HG02840 (cell line): Measurements from ENCODE around the gene CCDC141.
"Not testable (repeated sequence)": the region's sequence is repeated elsewhere in the genome, so short reads cannot be mapped to it uniquely, and the experiment has no call there.

ENCODE experiments used
- ATAC-seq: cut with Tn5 transposase; IDR thresholded peaks from one replicate; pipeline ENCODE4 v1.9.1; 2021; ENCODE audit warnings: mild to moderate bottlenecking, moderate library complexity, moderate number of reproducible peaks; ENCODE audit not compliant: unreplicated experiment, low FRiP score

Gene CCDC141

GRCh38 chr2:179049546-179050311 lies at the start of gene CCDC141:
Gene CCDC141, minus strand, starts transcription at chr2:179050137. Its CDS starts 196 bp downstream, at chr2:179049941.
- ATAC-seq = peak; percentile 52

GRCh38 chr2:179098080-179098689 lies 48.2 kb upstream of the CCDC141 start:
- no peak for ATAC-seq

- no peak for ATAC-seq
Observed at GRCh38 chr2:179097131-179097530, 47.2 kb upstream of the CCDC141 start.

- peak; percentile 97 for ATAC-seq
Observed at GRCh38 chr2:179096090-179096489, 46.2 kb upstream of the CCDC141 start.

- not testable (repeated sequence) for ATAC-seq
Observed at GRCh38 chr2:179092912-179093311, 43.0 kb upstream of the CCDC141 start.

GRCh38 chr2:179082697-179083096 lies 32.8 kb upstream of the CCDC141 start:
- ATAC-seq = no peak

GRCh38 chr2:179081954-179082353 lies 32.0 kb upstream of the CCDC141 start:
- ATAC-seq = no peak

GRCh38 chr2:179072527-179072926 lies 22.6 kb upstream of the CCDC141 start:
- ATAC-seq = no peak

GRCh38 chr2:179071810-179072355 lies 21.9 kb upstream of the CCDC141 start:
- ATAC-seq = no peak

- ATAC-seq = no peak
Observed at GRCh38 chr2:179070895-179071294, 21.0 kb upstream of the CCDC141 start.

- ATAC-seq = no peak
Observed at GRCh38 chr2:179069685-179070084, 19.7 kb upstream of the CCDC141 start.

GRCh38 chr2:179068991-179069643 lies 19.2 kb upstream of the CCDC141 start:
- no peak for ATAC-seq

- peak; percentile 70 for ATAC-seq
Observed at GRCh38 chr2:179059026-179059700, 9.2 kb upstream of the CCDC141 start.

GRCh38 chr2:179057737-179058136 lies 7.8 kb upstream of the CCDC141 start:
- no peak for ATAC-seq

GRCh38 chr2:179053568-179053967 lies 3.6 kb upstream of the CCDC141 start:
- ATAC-seq = not testable (repeated sequence)

GRCh38 chr2:179051250-179051649 lies 1.3 kb upstream of the CCDC141 start:
- ATAC-seq = no peak

GRCh38 chr2:179050755-179051154 lies 818 bp upstream of the CCDC141 start:
- ATAC-seq = no peak

- ATAC-seq = peak; percentile 44
Observed at GRCh38 chr2:179049203-179049545, 763 bp downstream of the CCDC141 start.

GRCh38 chr2:179048099-179048498 lies 1.8 kb downstream of the CCDC141 start:
- no peak for ATAC-seq

- not testable (repeated sequence) for ATAC-seq
Observed at GRCh38 chr2:179045602-179046001, 4.3 kb downstream of the CCDC141 start.

- no peak for ATAC-seq
Observed at GRCh38 chr2:179044500-179044899, 5.4 kb downstream of the CCDC141 start.
